Measurements from ENCODE around the gene GTPBP4.
A peak's percentile ranks its signal among the peaks of the same experiment; 100 is the strongest.
"Not testable (repeated sequence)": the region's sequence is repeated elsewhere in the genome, so short reads cannot be mapped to it uniquely, and the experiment has no call there.

The GTPBP4 gene

DNA sequence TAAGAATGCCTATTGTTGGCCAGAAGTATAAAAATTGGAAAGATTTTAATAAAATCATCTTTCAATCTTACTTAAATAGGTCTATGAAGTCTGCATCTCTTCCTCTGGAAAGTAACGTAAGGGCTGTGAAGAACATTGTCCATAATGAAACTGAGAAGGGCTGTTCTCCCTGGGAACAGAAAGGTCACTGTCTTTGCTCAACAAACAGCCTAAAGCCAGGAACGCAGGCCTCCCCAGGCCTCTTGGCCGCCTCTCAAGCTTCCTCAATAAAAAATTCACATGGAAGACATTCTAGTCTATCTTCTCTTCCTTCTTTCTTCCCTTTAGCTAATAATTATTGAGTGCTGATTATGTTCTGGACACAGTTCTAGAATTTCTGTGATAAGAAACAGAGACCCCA, 46.5 kb downstream of the GTPBP4 start:
- Histone ChIP-seq H3K9me3 (ENCODE audit: insufficient read depth, low read depth, low read length) (no peaks in the 10 kb centered on the region), H3K4me1 (ENCODE audit: insufficient read depth, low read length) (peaks cover 7% of the 10 kb centered on the region; the same call in 1 of the 2 replicates), H3K27ac (ENCODE audit: low read depth, low read length) (no peak overlapping the region), H3K27me3 (ENCODE audit: insufficient read depth, low read length) (no peaks in the 10 kb centered on the region), H3K36me3 (ENCODE audit: insufficient read depth, low read length) (peaks cover 16% of the 10 kb centered on the region), H3K9ac (ENCODE audit: low read depth, low read length) (no peak overlapping the region), H3K4me3 (ENCODE audit: low read length) (no peak overlapping the region)
- WGBS = 99% methylated on average over 3 of the region's 3 CpGs

DNA sequence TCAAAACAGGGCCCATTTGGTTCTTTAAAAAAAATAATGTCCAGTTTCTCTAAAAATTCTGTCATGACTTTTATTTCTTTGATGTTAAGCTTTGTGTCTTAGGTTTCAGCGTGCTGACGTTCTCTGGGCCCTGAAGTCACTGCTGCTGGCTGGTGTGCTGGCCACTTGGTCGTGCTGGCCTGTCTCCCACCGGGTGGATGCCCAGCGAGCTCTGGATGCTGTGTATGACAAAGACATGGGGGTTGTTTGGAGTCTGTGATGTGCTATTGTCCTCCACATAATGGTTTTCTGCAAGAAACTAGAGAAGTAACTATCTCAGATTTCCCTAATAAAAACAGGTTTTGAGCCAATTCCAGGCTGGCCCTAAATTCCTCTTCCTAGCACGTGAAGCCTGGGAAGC, 47.0 kb downstream of the GTPBP4 start:
- peaks cover 7% of the 10 kb centered on the region; the same call in 1 of the 2 replicates for H3K4me1 ChIP-seq (ENCODE audit: insufficient read depth, low read length)
- H3K36me3 ChIP-seq (ENCODE audit: insufficient read depth, low read length) = peaks cover 20% of the 10 kb centered on the region
- no peak overlapping the region for H3K4me3 ChIP-seq (ENCODE audit: low read length)
- no peak overlapping the region for H3K27ac ChIP-seq (ENCODE audit: low read depth, low read length)
- 77% methylated on average over 6 of the region's 6 CpGs for WGBS
- H3K9me3 ChIP-seq (ENCODE audit: insufficient read depth, low read depth, low read length) = no peaks in the 10 kb centered on the region
- H3K27me3 ChIP-seq (ENCODE audit: insufficient read depth, low read length) = no peaks in the 10 kb centered on the region
- no peak overlapping the region for H3K9ac ChIP-seq (ENCODE audit: low read depth, low read length)

- Histone ChIP-seq H3K4me3 (ENCODE audit: low read length) (no peak overlapping the region), H3K27me3 (ENCODE audit: insufficient read depth, low read length) (no peaks in the 10 kb centered on the region), H3K27ac (ENCODE audit: low read depth, low read length) (no peak overlapping the region), H3K36me3 (ENCODE audit: insufficient read depth, low read length) (peaks cover 32% of the 10 kb centered on the region), H3K9ac (ENCODE audit: low read depth, low read length) (no peak overlapping the region), H3K9me3 (ENCODE audit: insufficient read depth, low read depth, low read length) (no peaks in the 10 kb centered on the region), H3K4me1 (ENCODE audit: insufficient read depth, low read length) (peaks cover 7% of the 10 kb centered on the region; the same call in 1 of the 2 replicates)
- 88% methylated on average over 14 of the region's 14 CpGs for WGBS
Observed at GRCh38 chr10:1036341-1036791, 48.1 kb downstream of the GTPBP4 start.

- no peaks in the 10 kb centered on the region for H3K27me3 ChIP-seq (ENCODE audit: insufficient read depth, low read length)
- H3K4me1 ChIP-seq (ENCODE audit: insufficient read depth, low read length) = peaks cover 7% of the 10 kb centered on the region; the same call in 1 of the 2 replicates
- no peak overlapping the region for H3K9ac ChIP-seq (ENCODE audit: low read depth, low read length)
- H3K4me3 ChIP-seq (ENCODE audit: low read length) = no peak overlapping the region
- WGBS = 92% methylated on average over 11 of the region's 11 CpGs
- peaks cover 39% of the 10 kb centered on the region for H3K36me3 ChIP-seq (ENCODE audit: insufficient read depth, low read length)
- no peak overlapping the region for H3K27ac ChIP-seq (ENCODE audit: low read depth, low read length)
- H3K9me3 ChIP-seq (ENCODE audit: insufficient read depth, low read depth, low read length) = no peaks in the 10 kb centered on the region
Observed at GRCh38 chr10:1037098-1037497, 48.9 kb downstream of the GTPBP4 start.

DNA sequence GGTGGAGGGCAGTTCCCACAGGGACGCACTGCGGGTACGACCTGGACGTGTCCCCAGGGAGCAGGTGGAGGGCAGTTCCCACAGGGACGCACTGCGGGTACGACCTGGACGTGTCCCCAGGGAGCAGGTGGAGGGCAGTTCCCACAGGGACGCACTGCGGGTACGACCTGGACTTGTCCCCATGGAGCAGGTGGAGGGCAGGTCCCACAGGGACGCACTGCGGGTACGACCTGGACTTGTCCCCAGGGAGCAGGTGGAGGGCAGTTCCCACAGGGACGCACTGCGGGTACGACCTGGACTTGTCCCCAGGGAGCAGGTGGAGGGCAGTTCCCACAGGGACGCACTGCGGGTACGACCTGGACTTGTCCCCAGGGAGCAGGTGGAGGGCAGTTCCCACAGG, 50.5 kb downstream of the GTPBP4 start:
- H3K27me3 ChIP-seq (ENCODE audit: insufficient read depth, low read length); H3K9me3 ChIP-seq (ENCODE audit: insufficient read depth, low read depth, low read length); H3K27ac ChIP-seq (ENCODE audit: low read depth, low read length); H3K4me1 ChIP-seq (ENCODE audit: insufficient read depth, low read length); H3K4me3 ChIP-seq (ENCODE audit: low read length); H3K9ac ChIP-seq (ENCODE audit: low read depth, low read length): not testable (repeated sequence)
- WGBS = 97% methylated on average over 12 of the region's 20 CpGs
- H3K36me3 ChIP-seq (ENCODE audit: insufficient read depth, low read length) = peaks cover 56% of the 10 kb centered on the region

GRCh38 chr10:1040133-1040532, 51.9 kb downstream of the GTPBP4 start:
- WGBS = 94% methylated on average over 3 of the region's 3 CpGs
- Histone ChIP-seq H3K9ac (ENCODE audit: low read depth, low read length) (no peak overlapping the region), H3K27ac (ENCODE audit: low read depth, low read length) (no peak overlapping the region), H3K27me3 (ENCODE audit: insufficient read depth, low read length) (no peaks in the 10 kb centered on the region), H3K36me3 (ENCODE audit: insufficient read depth, low read length) (peaks cover 69% of the 10 kb centered on the region), H3K4me1 (ENCODE audit: insufficient read depth, low read length) (peaks cover 6% of the 10 kb centered on the region; the same call in 1 of the 2 replicates), H3K9me3 (ENCODE audit: insufficient read depth, low read depth, low read length) (no peaks in the 10 kb centered on the region), H3K4me3 (ENCODE audit: low read length) (no peak overlapping the region)

- peaks cover 81% of the 10 kb centered on the region for H3K36me3 ChIP-seq (ENCODE audit: insufficient read depth, low read length)
Observed at GRCh38 chr10:1041514-1041913, 53.3 kb downstream of the GTPBP4 start.

DNA sequence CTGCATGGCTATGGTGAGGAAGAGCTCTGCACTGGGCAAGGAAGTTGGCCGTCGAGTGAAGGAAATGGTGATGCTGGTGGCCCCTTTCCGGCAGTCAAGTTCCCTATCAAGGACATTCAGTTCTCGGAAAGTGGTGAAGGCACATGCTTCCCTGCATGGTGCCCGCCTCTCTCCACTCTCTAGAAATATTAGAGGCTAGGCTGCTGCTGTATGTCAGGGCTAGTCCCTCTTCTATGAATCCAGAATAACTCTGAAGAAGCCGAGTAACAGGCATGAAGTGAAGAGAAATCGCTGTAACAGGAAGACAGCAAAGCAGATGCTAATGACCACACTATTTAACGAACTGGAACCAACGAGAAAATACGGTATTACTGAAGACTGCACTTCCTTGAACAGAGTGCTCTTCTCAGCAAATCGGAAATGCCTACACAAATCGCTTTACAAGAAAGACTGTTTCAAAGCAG, 55.3 kb downstream of the GTPBP4 start:
- Histone ChIP-seq H3K4me3 (ENCODE audit: low read length) (no peak overlapping the region), H3K9ac (ENCODE audit: low read depth, low read length) (no peak overlapping the region), H3K27ac (ENCODE audit: low read depth, low read length) (no peak overlapping the region), H3K27me3 (ENCODE audit: insufficient read depth, low read length) (no peaks in the 10 kb centered on the region), H3K4me1 (ENCODE audit: insufficient read depth, low read length) (no peaks in the 10 kb centered on the region), H3K36me3 (ENCODE audit: insufficient read depth, low read length) (peaks cover 74% of the 10 kb centered on the region), H3K9me3 (ENCODE audit: insufficient read depth, low read depth, low read length) (no peaks in the 10 kb centered on the region)
- 93% methylated on average over 12 of the region's 12 CpGs for WGBS

More at GRCh38 chr10:1041514-1041913, 53.3 kb downstream of the GTPBP4 start:
- Histone ChIP-seq H3K27ac (ENCODE audit: low read depth, low read length) (no peak overlapping the region), H3K9me3 (ENCODE audit: insufficient read depth, low read depth, low read length) (no peaks in the 10 kb centered on the region), H3K4me1 (ENCODE audit: insufficient read depth, low read length) (no peaks in the 10 kb centered on the region), H3K4me3 (ENCODE audit: low read length) (no peak overlapping the region), H3K27me3 (ENCODE audit: insufficient read depth, low read length) (no peaks in the 10 kb centered on the region), H3K9ac (ENCODE audit: low read depth, low read length) (no peak overlapping the region)
- 94% methylated on average over 7 of the region's 9 CpGs for WGBS

- peak overlapping the region; percentile 21; the same call in 1 of the 2 replicates for H3K9ac ChIP-seq (ENCODE audit: low read depth, low read length)
- 88% methylated on average over 4 of the region's 4 CpGs for WGBS
- peaks cover 72% of the 10 kb centered on the region for H3K36me3 ChIP-seq (ENCODE audit: insufficient read depth, low read length)
- no peaks in the 10 kb centered on the region for H3K9me3 ChIP-seq (ENCODE audit: insufficient read depth, low read depth, low read length)
- no peaks in the 10 kb centered on the region for H3K4me1 ChIP-seq (ENCODE audit: insufficient read depth, low read length)
- no peak overlapping the region for H3K27ac ChIP-seq (ENCODE audit: low read depth, low read length)
- no peaks in the 10 kb centered on the region for H3K27me3 ChIP-seq (ENCODE audit: insufficient read depth, low read length)
- H3K4me3 ChIP-seq (ENCODE audit: low read length) = no peak overlapping the region
Observed at GRCh38 chr10:1044146-1044545, 55.9 kb downstream of the GTPBP4 start.

DNA sequence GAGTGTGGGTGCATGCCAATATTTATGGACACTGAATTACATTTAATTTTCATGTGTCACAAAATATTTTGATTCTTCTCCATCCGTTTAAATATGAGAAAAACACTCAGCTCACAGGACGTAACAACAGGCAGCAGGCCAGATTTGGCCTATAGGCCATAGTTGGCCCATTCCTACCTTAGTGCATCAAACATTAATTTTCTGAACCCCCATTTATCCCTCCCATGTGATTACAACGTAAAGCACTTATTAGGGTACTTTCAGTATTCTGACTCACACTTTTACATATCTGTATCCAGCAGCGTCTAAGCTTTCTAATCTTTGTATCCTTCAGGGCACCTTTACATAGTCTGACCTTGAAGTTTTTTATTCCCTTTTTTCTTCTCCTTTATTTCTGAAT, 56.7 kb downstream of the GTPBP4 start:
- no peak overlapping the region for H3K27ac ChIP-seq (ENCODE audit: low read depth, low read length)
- WGBS = 93% methylated on average over 4 of the region's 4 CpGs
- H3K9ac ChIP-seq (ENCODE audit: low read depth, low read length) = no peak overlapping the region
- no peak overlapping the region; the same call in 1 of the 2 replicates for H3K4me3 ChIP-seq (ENCODE audit: low read length)
- no peaks in the 10 kb centered on the region for H3K27me3 ChIP-seq (ENCODE audit: insufficient read depth, low read length)
- H3K4me1 ChIP-seq (ENCODE audit: insufficient read depth, low read length) = no peaks in the 10 kb centered on the region
- H3K36me3 ChIP-seq (ENCODE audit: insufficient read depth, low read length) = peaks cover 63% of the 10 kb centered on the region
- no peaks in the 10 kb centered on the region for H3K9me3 ChIP-seq (ENCODE audit: insufficient read depth, low read depth, low read length)

- no peaks in the 10 kb centered on the region for H3K27me3 ChIP-seq (ENCODE audit: insufficient read depth, low read length)
- H3K9ac ChIP-seq (ENCODE audit: low read depth, low read length) = no peak overlapping the region
- H3K4me3 ChIP-seq (ENCODE audit: low read length) = peak overlapping the region; percentile 24; the same call in 1 of the 2 replicates
- peaks cover 3% of the 10 kb centered on the region; the same call in 1 of the 2 replicates for H3K4me1 ChIP-seq (ENCODE audit: insufficient read depth, low read length)
- no peaks in the 10 kb centered on the region for H3K9me3 ChIP-seq (ENCODE audit: insufficient read depth, low read depth, low read length)
- no peak overlapping the region for H3K27ac ChIP-seq (ENCODE audit: low read depth, low read length)
- 86% methylated on average over 6 of the region's 6 CpGs for WGBS
- peaks cover 59% of the 10 kb centered on the region for H3K36me3 ChIP-seq (ENCODE audit: insufficient read depth, low read length)
Observed at GRCh38 chr10:1045415-1045814, 57.2 kb downstream of the GTPBP4 start.

GRCh38 chr10:1047937-1048336, 59.7 kb downstream of the GTPBP4 start:
- Histone ChIP-seq H3K9me3 (ENCODE audit: insufficient read depth, low read depth, low read length) (no peaks in the 10 kb centered on the region), H3K4me1 (ENCODE audit: insufficient read depth, low read length) (peaks cover 3% of the 10 kb centered on the region), H3K36me3 (ENCODE audit: insufficient read depth, low read length) (peaks cover 51% of the 10 kb centered on the region), H3K27ac (ENCODE audit: low read depth, low read length) (peak overlapping the region; percentile 100), H3K9ac (ENCODE audit: low read depth, low read length) (peak overlapping the region; percentile 83), H3K4me3 (ENCODE audit: low read length) (peak overlapping the region; percentile 100), H3K27me3 (ENCODE audit: insufficient read depth, low read length) (no peaks in the 10 kb centered on the region)
- WGBS = 7% methylated on average over 15 of the region's 15 CpGs
